CD4-positive, alpha-beta T cell treated with Interleukin-10 for 1 hour (primary cell): ENCODE results near the gene APOBEC3C.
"Not testable (repeated sequence)": the region's sequence is repeated elsewhere in the genome, so short reads cannot be mapped to it uniquely, and the experiment has no call there.

Experiments used
- DNase-seq: peaks from one replicate; pipeline ENCODE4 v3.0.0-alpha.2; 2020

APOBEC3C gene

DNA sequence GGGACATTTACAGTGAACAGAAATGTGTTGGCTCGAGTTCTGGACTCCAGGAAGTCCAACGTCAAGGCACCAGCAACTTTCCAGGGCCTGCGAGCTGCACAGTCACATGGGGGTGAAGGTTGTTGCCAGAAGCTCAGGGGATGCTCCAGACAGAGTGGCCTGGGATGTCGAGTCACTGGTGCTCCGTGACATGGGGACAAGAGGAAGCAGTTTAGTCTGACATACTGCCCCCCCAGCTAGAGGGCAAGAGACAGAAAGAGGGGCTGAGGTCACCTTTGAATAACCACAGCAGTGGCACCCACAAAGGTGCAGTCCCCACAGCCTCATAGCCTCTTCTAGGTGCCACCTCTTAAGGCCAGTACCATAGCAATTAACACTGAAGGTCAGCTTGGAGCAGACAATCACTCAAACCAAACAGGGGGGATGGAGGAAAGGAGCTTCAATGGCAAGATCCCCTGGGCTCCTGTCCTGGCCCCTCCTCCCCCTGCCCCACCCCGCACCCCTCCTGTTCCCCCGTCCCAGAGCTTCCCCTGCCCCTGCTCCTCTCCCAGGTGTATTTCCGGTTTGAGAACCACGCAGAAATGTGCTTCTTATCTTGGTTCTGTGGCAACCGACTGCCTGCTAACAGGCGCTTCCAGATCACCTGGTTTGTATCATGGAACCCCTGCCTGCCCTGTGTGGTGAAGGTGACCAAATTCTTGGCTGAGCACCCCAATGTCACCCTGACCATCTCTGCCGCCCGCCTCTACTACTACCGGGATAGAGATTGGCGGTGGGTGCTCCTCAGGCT is 10.7 kb downstream of the APOBEC3C start:
- DNase-seq = peak; percentile 53

- DNase-seq = no peak
Observed at GRCh38 chr22:39026509-39027150, 12.6 kb downstream of the APOBEC3C start.

GRCh38 chr22:39027717-39028116 is 13.7 kb downstream of the APOBEC3C start:
- DNase-seq = no peak

DNA sequence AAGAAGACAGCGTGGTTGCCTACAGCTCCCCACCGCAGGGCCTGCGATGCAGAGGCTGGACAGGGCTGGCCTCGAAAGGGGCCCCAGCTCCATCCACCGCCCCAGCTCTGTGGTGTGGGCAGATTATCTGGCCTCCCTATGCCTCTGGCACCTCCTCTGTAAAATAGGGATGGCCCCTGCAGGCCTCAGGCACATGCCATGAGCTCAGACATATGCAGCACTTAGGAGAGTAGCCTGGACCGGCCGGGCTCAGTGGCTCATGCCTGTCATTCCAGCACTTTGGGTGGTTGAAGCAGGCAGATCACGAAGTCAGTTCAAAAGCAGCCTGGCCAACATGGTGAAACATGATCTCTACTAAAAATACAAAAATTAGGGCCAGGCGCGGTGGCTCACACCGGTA is 14.2 kb downstream of the APOBEC3C start:
- no peak for DNase-seq

GRCh38 chr22:39029227-39029626 is 15.2 kb downstream of the APOBEC3C start:
- DNase-seq = no peak

GRCh38 chr22:39030705-39031104 is 16.6 kb downstream of the APOBEC3C start:
- DNase-seq = no peak

- not testable (repeated sequence) for DNase-seq
Observed at GRCh38 chr22:39031434-39032295, 17.6 kb downstream of the APOBEC3C start.

- not testable (repeated sequence) for DNase-seq
Observed at GRCh38 chr22:39037071-39037470, 23.0 kb downstream of the APOBEC3C start.

DNA sequence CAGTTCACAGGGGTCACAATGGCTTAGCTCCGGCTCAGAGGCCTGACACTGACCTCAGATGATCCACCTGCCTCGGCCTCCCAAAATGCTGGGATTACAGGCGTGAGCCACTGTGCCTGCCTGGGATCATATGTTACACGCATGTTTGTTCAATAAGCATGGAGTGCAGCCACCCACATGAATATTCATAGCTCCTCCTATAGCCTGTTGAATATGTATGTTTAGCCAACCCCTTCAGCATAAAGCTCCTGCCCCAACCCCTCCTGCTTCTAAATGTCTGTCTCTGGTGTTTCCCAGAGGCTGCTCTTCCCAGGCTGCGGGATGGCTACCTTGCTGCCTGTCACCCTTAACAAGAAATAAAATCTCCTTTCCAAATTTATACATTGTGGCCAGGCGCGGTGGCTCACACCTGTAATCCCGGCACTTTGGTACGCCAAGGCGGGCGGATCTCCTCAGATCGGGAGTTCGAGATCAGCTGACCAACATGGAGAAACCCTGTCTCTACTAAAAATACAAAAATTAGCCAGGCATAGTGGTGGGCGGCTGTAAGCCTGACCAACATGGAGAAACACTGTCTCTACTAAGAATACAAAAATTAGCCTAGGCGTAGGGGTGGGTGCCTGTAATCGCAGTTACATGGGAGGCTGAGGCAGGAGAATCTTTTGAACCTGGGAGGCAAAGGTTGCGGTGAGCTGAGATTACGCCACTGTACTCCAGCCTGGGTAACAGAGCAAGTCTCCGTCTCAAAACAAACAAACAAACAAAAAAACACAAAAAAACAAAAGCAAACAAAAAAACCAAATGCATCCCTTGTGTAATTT is 25.5 kb downstream of the APOBEC3C start:
- no peak for DNase-seq

DNA sequence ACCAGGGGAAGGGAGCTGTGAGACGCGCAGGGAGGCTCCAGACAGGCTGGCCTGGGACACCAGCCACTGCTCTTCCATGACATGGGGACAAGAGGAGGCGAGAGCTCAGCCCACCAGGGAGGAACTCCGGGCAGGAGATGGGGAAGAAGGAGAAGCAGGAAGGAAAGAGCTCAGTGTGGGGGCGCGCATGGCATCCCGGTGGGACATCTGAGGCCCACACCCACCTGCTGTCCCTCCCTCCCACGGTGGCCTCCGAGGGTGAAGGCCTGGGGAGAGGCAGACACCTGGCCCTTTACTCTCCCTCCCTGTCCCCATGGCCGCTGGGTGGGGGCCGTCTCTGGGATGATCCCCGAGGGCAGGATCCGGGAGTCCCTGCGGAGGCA is 26.1 kb downstream of the APOBEC3C start:
- not testable (repeated sequence) for DNase-seq

- peak; percentile 86 for DNase-seq
Observed at GRCh38 chr22:39040538-39041296, 26.7 kb downstream of the APOBEC3C start, which contains the start of gene APOBEC3F. APOBEC3F (plus strand) TSS chr22:39040864; CDS start chr22:39040961, 97 bp downstream.

GRCh38 chr22:39041908-39042307 is 27.9 kb downstream of the APOBEC3C start:
- no peak for DNase-seq

GRCh38 chr22:39043063-39043462 is 29.0 kb downstream of the APOBEC3C start:
- DNase-seq = not testable (repeated sequence)

DNA sequence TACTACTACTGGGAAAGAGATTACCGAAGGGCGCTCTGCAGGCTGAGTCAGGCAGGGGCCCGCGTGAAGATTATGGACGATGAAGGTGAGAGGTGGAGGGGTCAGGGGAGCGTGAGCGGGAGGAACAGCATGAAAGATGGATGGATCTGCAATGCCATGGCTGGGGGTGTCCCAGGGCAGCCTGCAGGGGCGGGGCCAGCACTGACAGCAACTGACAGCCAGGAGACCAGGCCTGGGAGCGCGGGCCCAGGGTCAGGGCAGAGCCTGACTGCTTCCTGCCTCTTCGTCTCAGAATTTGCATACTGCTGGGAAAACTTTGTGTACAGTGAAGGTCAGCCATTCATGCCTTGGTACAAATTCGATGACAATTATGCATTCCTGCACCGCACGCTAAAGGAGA is 31.1 kb downstream of the APOBEC3C start:
- DNase-seq = not testable (repeated sequence)

GRCh38 chr22:39049486-39049885 is 35.4 kb downstream of the APOBEC3C start:
- not testable (repeated sequence) for DNase-seq

DNA sequence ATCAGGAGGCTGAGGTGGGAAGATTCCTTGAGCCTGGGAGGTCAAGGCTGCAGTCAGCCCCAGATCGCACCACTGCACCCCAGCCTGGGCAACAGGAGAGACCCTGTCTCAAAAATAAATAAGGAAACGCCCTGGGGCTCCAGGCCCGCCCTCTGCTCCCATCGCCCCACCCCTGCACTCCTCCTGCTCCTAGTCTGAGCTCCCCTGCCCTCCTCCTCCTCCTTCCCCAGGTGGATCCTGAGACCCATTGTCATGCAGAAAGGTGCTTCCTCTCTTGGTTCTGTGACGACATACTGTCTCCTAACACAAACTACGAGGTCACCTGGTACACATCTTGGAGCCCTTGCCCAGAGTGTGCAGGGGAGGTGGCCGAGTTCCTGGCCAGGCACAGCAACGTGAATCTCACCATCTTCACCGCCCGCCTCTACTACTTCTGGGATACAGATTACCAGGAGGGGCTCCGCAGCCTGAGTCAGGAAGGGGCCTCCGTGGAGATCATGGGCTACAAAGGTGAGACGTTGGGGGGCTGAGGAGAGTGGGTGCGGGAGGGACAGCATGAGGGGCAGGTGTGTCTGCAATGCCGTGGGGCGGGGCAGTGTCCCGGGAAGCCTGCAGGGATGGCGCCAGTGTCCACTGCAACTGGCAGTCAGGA is 37.9 kb downstream of the APOBEC3C start:
- not testable (repeated sequence) for DNase-seq

- DNase-seq = no peak
Observed at GRCh38 chr22:39055658-39056057, 41.6 kb downstream of the APOBEC3C start.

- not testable (repeated sequence) for DNase-seq
Observed at GRCh38 chr22:39061290-39061689, 47.2 kb downstream of the APOBEC3C start.

GRCh38 chr22:39061951-39062350 is 47.9 kb downstream of the APOBEC3C start:
- DNase-seq = not testable (repeated sequence)

DNA sequence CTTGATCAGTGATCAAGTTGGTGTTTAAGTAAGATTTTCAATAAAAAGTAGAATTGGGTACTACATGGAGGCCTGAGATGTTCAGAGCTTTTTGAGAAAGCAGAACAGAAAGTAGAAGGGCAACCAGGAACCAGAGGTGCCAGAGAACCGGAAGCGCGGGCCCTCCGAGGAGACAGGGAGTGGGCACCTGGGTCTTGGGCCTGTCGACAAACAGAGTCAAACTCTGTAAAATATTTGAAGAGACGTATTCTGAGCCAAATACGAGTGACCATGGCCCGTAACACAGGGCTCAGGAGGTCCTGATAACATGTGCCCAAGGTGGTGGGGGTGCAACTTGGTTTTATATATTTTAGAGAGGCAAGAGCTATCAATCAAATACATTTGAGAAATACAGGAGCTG is 49.8 kb downstream of the APOBEC3C start:
- DNase-seq = not testable (repeated sequence)
